Measurements from ENCODE around the gene OBI1.

- TF ChIP-seq CREB1 (IDR thresholded peaks at IDR 0.05) (no peak), CREB1 (CRISPR knock-in tag; IDR thresholded peaks at IDR 0.05) (no peak), ELF4 (CRISPR knock-in tag; IDR thresholded peaks at IDR 0.05) (no peak), CTCF (IDR thresholded peaks at IDR 0.05 in 2 of 3, conservative IDR thresholded peaks at IDR 0.05 in 1 of 3; ENCODE audit: insufficient read depth in 2 of 3, low read depth in 1 of 3, low read length in 3 of 3) (no peak), EP300 (IDR thresholded peaks at IDR 0.05; ENCODE audit: low read length) (no peak), POLR2AphosphoS5 (IDR thresholded peaks at IDR 0.05; ENCODE audit: control insufficient read depth, insufficient read depth, low read depth, low read length) (no peak), KLF6 (CRISPR knock-in tag; IDR thresholded peaks at IDR 0.05; ENCODE audit: borderline replicate concordance) (no peak), POLR2A (conservative IDR thresholded peaks at IDR 0.05) (no peak), KDM4B (IDR thresholded peaks at IDR 0.05; ENCODE audit: borderline replicate concordance in 2 of 2, low read depth in 1 of 2) (no peak), PHF21A (IDR thresholded peaks at IDR 0.05; ENCODE audit: borderline replicate concordance, low read depth) (no peak), FOXM1 (IDR thresholded peaks at IDR 0.05; ENCODE audit: low read depth) (no peak), FOXM1 (CRISPR knock-in tag; IDR thresholded peaks at IDR 0.05; ENCODE audit: low read depth) (no peak)
These were observed 8.3 kb downstream of the OBI1 start for GRCh38 chr13:78650717-78651083.

Measured in K562 (cell line).